Fibroblast of villous mesenchyme (primary cell): ENCODE data around the gene TMEM168. TPM values are rescaled to one million over a fixed set of nuclear protein-coding genes. Genes with fewer than 3 reads are reported as not detected.
A peak's percentile ranks its signal among the peaks of the same experiment; 100 is the strongest.
"Not testable (repeated sequence)": the region's sequence is repeated elsewhere in the genome, so short reads cannot be mapped to it uniquely, and the experiment has no call there.

Source experiments
- DNase-seq: peaks from one replicate; pipeline ENCODE4 v3.0.0-alpha.2; 2010; ENCODE audit warnings: low read depth
- H3K4me3 ChIP-seq: 2 replicates; pipeline ENCODE4 v1.5.1; 2011; ENCODE audit warnings: low read depth, mild to moderate bottlenecking, low read length
- total RNA-seq: library from RNA; depleted of rRNA; stranded (reverse); fragments of >200 nt; gene quantifications from 2 replicates; pipeline ENCODE4 v1.2.3, GENCODE V29; 2012
- TF ChIP-seq, protein P1 (sequence below): IDR thresholded peaks from 2 replicates; pipeline ENCODE4 v1.5.1; 2012; ENCODE audit warnings: low read depth, mild to moderate bottlenecking, low read length; ENCODE audit not compliant: insufficient read depth

Gene TMEM168, protein sequence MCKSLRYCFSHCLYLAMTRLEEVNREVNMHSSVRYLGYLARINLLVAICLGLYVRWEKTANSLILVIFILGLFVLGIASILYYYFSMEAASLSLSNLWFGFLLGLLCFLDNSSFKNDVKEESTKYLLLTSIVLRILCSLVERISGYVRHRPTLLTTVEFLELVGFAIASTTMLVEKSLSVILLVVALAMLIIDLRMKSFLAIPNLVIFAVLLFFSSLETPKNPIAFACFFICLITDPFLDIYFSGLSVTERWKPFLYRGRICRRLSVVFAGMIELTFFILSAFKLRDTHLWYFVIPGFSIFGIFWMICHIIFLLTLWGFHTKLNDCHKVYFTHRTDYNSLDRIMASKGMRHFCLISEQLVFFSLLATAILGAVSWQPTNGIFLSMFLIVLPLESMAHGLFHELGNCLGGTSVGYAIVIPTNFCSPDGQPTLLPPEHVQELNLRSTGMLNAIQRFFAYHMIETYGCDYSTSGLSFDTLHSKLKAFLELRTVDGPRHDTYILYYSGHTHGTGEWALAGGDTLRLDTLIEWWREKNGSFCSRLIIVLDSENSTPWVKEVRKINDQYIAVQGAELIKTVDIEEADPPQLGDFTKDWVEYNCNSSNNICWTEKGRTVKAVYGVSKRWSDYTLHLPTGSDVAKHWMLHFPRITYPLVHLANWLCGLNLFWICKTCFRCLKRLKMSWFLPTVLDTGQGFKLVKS
- 14.5 and 21.2 TPM in 2 replicates for total RNA-seq

DNA sequence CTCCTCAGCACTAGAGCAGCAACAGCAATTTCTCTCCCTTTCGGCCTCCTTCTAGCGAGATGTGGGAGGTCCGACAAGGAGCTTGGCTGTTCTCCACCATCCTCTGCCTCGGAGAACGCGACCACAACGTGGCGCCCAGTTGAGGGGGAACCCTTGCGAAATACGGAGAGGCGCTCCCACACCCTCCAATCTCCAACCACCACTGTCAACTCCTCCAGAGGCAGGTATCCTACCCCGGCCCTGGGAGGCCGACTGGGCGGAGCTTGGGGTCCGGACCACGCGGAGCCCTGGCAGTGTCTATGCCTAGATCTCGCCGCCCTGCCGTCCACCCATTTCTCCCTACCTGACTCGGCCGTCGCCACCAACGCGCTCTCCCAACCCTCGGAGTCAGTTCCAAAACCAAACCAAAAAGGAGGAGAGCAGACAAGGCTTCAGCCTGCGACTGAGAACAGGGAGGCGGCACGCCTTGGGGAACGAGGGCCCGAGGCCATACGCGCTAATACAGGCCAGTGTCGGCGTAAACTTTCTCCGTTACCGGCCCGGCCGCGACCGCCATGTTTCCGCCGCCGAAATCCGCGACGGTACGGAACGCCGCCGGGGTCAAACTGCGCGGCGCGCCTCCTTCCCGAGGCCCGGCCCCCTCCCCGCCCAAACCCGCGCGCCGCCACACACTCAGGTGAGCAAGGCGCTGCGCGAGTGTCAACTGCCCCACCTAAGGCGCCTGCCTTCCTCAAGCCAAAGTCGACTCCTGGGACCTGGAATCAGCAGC lies at the start of gene TMEM168:
TMEM168 (minus strand) TSS at position 577 of the 769 bp plus-strand sequence. CDS start 5,568 bp downstream, outside the sequence.
- H3K4me3 ChIP-seq: peak within 1 kb of the TSS; percentile 95
- TF ChIP-seq, protein P1, sequence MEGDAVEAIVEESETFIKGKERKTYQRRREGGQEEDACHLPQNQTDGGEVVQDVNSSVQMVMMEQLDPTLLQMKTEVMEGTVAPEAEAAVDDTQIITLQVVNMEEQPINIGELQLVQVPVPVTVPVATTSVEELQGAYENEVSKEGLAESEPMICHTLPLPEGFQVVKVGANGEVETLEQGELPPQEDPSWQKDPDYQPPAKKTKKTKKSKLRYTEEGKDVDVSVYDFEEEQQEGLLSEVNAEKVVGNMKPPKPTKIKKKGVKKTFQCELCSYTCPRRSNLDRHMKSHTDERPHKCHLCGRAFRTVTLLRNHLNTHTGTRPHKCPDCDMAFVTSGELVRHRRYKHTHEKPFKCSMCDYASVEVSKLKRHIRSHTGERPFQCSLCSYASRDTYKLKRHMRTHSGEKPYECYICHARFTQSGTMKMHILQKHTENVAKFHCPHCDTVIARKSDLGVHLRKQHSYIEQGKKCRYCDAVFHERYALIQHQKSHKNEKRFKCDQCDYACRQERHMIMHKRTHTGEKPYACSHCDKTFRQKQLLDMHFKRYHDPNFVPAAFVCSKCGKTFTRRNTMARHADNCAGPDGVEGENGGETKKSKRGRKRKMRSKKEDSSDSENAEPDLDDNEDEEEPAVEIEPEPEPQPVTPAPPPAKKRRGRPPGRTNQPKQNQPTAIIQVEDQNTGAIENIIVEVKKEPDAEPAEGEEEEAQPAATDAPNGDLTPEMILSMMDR: no peak
- peak; percentile 78 for DNase-seq

- not testable (repeated sequence) for H3K4me3 ChIP-seq, DNase-seq
These were observed 45.7 kb upstream of the TMEM168 start for GRCh38 chr7:112835928-112836327.

DNA sequence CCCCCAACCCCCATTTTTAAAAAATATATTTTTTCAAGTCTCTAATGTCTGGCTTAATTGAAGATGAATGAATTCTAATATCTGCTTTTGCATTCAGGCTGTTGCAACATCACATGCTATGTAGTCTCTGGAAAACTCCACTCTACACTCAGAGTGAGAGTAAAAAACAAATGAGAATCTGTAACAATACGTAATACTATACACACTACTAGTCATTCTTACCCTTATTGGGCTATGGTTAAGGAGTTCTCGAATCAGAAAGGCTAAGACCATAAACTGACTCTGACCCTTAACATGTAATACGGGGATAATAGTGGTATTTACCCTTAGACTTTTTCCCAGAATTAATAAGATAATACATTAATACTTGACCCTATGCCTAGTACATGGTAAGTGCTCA lies 42.9 kb upstream of the TMEM168 start:
- TF ChIP-seq, protein P1: no peak
- H3K4me3 ChIP-seq: no peak overlapping the region
- no peak for DNase-seq

GRCh38 chr7:112830769-112831168 lies 40.6 kb upstream of the TMEM168 start:
- no peak overlapping the region for H3K4me3 ChIP-seq
- TF ChIP-seq, protein P1: no peak
- no peak for DNase-seq

DNA sequence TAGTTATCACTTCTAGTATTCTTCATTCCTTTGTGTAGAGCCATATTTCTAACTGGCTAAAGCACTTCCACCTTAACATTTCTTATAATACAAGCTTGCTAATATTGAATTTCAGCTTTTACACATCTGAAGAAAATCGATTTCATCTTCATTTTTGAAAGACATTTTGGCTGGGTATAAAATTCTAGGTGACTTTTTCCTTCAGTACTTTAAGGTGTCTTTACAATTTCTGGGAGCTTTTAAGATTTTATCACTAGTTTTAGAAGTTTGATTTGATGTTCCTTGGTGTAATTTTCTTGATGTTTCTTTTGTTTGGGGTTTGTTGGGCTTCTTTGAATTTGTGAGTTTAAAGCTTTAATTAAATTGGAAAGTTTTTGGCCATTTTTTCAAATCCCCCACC lies 38.5 kb upstream of the TMEM168 start:
- DNase-seq: no peak
- no peak overlapping the region for H3K4me3 ChIP-seq

DNA sequence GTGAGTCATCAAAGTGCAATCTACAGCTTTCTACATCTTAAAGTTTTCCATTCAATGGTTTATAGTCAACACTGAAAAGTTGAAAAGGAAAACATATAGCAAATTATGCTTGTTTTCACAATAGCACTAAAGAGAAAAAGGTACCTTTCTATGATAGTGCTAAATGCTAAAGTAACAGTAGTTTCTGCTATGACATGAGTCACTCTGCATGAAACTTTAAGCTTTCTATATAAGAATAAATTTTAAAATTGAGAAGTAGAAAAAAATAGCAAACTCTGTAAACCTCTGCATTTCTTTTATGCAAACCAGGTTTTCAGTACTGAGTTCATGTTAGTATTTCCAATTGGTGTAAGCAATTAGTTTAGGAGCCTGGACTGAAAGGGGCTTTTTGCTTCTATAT lies 31.2 kb upstream of the TMEM168 start:
- H3K4me3 ChIP-seq: no peak overlapping the region
- TF ChIP-seq, protein P1: no peak
- DNase-seq: peak; percentile 11

More for the DNA sequence above, 38.5 kb upstream of the TMEM168 start:
- TF ChIP-seq, protein P1: no peak

DNA sequence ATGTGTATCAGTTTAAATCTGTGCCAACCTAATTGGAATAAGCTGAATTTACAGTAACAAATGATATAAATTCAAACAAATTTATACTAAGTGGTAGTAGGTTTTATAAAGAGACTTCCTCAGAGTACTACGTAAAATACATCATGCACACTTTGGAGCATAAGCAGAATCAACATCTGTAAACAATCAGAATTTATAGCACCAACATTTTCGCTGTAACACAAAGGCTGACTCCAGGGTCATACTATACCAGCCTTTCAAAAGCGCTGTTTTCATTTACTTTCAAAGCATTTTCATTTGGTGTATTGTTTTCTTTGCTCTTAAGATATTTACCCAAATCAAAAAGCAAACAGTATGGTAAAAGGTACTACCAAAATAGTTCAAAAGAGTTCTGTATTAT lies 29.3 kb upstream of the TMEM168 start:
- TF ChIP-seq, protein P1: no peak
- DNase-seq: no peak
- no peak overlapping the region for H3K4me3 ChIP-seq
